GM21737 (cell line): ENCODE results near the gene MRGPRF.

Source experiments
- ATAC-seq: cut with Tn5 transposase; IDR thresholded peaks from one replicate; pipeline ENCODE4 v1.9.1; 2021; ENCODE audit warnings: mild to moderate bottlenecking, moderate library complexity; ENCODE audit not compliant: unreplicated experiment

Gene MRGPRF

DNA sequence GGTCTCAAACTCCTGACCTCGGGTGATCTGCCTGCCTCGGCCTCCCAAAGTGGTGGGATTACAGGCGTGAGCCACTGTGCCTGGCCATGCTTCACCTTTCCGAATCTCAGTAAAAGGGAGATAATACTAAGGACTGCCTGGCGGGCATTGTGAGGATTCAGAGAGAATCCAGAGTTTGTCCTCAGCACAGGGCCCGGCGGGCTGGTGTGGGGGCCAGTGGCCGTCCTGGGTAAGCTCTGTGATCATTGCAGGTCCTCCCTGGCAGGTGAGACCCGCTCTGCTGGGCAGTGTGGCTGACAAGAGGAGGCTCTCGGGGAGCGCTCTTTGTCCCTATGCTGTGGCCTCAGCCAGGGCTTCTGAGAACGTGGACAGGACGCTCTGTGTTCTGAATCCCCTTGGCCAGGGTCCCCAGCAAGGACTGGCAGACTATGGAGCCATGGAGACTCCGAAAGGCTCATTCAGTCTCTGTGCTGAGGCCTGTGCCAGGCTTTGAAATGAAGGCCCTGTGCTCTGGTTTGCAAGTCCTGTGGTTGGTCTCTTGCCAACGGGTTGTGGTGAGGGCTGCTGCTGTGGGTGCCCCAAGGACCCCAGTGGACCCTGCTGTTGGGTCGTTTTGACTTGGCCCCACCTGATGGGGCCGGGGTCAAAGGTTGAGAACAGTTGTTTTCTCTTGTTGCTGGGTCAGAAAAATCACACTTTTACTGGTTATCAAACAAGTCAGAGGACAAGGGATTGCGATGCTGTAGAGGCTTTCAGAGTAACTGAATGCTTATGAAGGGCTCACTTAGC is 37.7 kb upstream of the MRGPRF start:
- no peak for ATAC-seq

DNA sequence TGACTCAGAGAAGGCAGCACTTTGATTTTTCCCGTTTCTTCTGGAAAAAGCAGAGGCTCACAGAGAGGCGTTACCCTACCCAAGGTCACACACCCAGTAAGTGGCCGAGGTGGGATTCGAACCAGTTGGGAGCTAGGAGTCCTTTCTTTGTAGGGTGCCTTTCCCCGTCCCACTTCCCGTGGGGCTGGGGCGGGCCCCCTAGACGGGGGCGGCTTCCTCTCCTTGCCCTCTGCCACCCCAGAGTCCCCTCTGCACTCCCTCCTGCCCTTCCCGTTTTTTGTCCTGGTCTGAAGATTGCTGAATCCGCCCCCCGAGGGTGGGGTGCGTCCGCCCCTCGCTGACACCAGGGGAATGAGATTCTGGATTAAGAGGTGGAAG is 36.4 kb upstream of the MRGPRF start:
- ATAC-seq, result no peak

DNA sequence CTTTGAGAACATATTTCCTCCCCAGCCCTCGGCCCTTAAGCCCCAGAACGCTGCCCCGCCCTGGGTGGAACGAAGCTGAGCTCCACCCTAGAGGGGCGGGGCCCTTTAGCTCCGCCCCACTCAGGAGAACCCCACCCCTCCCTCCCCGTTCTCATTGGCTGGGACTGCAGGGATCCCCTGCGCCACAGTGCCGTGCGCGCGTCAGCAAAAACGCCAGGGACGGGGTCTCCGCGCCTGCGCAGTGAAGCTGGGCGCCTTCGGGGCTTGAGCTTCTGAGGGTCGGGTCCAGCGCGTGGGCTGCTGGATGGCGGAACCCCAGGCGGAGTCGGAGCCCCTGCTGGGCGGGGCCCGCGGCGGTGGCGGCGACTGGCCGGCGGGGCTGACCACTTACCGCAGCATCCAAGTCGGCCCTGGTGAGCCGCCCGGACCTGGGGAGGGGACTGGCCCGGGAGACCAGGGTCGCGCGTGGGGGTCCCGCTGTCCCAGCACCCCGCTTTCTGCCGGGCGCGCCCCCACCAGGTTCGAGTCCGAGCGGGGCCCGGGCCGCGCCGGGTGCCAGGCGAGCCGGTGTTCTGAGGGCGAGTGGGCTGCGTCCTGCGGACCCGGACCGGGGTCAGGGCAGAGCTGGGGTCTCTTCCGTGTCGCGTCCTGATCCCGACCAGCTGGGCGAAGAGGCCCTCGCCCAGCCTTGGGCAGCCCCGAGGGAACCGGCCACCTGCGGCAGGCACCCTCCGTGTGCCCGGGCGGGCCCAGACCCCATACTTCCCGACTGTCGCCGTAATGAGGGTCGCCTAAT is 35.8 kb upstream of the MRGPRF start, which contains the start of gene TPCN2:
Gene TPCN2 (plus strand): TSS at position 239 of the 796 bp plus-strand sequence. CDS start 66 bp downstream, at position 305.
- peak; percentile 82 for ATAC-seq

- no peak for ATAC-seq
Observed at GRCh38 chr11:69048031-69048693, 35.1 kb upstream of the MRGPRF start.

GRCh38 chr11:69044111-69045013 is 31.3 kb upstream of the MRGPRF start:
- ATAC-seq, result no peak

GRCh38 chr11:69041516-69041915 is 28.5 kb upstream of the MRGPRF start:
- ATAC-seq, result no peak

DNA sequence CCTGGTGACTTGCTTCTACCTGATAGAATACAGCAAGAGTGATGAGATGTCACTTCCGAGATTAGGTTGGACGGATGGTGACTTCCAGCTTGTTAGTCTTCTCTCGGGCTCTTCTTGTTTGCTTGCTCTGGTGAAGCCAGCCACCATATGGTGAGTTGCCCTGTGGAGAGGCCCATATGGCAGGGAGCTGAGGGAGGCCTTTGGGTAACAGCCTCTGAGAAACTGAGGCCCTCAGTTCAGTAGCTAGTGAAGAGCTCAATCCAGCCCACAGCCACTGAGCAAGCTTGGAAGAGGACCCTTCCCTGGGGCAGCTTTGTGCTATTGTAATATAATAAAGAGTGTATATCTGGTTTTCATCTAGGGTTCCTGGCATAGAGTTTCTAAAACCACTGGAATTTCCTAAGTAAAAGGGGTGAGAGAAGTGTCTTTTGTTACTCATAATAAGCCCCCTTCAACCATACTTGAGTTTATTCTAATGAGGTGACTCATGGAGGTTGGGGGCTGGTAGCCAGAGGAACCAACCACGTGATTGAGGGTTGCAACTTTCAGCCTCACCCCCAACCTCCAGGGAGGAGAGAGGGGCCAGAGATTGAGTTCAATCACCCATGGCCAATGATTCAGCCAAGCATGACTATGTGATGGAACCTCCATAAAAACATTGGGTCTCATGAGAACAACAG is 27.7 kb upstream of the MRGPRF start:
- no peak for ATAC-seq

- no peak for ATAC-seq
Observed at GRCh38 chr11:69040051-69040450, 27.0 kb upstream of the MRGPRF start.

GRCh38 chr11:69039501-69039900 is 26.5 kb upstream of the MRGPRF start:
- no peak for ATAC-seq

- ATAC-seq, result no peak
Observed at GRCh38 chr11:69037544-69037943, 24.5 kb upstream of the MRGPRF start.

- ATAC-seq, result no peak
Observed at GRCh38 chr11:69037074-69037473, 24.0 kb upstream of the MRGPRF start.

- no peak for ATAC-seq
Observed at GRCh38 chr11:69035946-69036340, 22.9 kb upstream of the MRGPRF start.

DNA sequence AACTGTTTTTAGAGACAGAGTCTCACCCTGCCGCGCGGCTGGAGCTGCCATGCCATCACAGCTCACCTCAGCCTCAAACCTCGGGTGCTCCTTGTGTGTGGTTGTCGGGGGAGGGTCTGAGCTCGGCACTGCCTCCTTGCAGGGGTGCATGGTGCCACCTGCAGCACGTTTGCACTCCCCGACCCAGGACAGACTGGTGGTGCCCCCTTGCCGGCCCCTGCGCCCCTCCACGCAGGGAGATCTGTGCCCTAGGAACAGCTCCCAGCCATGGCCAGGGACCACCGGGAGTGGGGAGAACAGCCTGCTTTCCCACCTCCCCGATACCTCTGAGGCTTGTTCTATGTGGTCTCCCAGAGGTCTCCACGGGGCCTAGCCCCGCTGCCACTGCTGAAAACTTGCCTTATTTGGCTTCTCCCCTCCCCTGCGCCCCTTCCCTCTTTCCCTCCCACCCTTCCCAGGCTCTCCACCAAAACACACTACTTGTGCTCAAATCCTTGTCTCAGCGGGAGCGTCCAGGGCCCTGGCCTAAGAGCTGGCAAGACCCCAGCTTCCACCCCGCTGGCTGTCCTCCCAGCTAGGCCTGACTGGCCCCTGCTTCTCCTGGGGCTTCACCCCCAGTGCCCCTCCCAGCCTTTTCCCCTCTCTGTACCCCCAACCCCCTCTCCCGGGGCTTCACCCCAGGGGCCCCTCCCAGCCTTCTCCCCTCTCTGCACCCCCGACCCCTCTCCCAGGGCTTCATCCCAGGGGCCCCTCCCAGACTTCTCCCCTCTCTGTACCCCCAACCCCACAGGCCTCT is 22.3 kb upstream of the MRGPRF start:
- no peak for ATAC-seq

DNA sequence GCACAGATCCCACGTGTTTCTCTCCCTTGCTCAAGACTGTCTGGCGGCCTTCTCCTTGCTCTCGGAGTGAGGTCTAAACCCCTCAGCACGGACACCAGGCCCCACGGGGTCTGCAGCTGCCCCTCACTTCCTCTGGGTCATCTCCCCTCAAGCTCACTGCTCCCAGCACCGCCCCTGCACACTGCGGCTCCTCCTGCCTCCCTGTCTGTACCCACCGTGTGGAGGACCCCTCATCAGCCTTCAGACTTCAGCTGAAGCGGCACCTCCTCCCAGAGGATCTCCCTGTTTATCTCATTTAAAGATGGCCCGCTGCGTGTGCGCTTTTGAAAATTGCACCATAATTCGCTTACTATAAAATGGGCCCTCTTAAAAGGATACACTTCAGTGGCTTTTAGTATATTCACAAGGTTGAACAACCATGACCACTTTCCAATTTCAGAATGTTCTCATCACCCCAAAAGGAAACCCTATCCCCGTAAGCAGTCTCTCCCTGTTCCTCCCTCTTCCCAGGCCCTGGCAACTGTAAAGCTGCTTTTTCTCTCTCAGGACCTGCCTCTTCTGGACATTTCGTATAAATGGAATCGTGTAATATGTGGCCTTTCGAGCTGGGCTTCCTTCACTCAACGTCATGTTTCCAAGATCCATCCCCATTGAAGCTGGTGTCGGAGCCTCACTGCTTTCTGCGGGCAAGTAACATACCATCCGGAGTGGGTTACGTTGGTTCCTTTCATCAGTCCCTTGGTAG is 21.2 kb upstream of the MRGPRF start:
- no peak for ATAC-seq

GRCh38 chr11:69033431-69033830 is 20.4 kb upstream of the MRGPRF start:
- ATAC-seq, result no peak

GRCh38 chr11:69032833-69033232 is 19.8 kb upstream of the MRGPRF start:
- ATAC-seq, result no peak

DNA sequence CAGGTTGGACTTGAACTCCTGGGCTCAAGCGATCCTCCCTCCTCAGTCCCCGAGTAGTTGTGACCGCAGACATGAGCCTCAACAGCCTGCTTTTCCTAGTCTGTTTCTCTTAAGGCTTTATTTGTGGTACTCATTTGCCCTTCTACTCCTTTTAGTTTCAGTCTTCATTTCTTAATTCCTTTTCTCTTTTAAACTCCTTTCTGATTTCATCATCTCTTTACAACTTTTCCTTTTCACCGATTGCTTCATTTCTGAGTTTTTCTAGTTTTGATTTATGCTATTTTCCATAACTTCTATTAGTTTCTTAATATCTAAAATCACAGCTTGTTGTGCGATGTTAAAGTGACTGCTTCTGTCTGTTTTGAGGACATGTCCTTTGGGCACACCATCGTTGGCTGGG is 17.3 kb upstream of the MRGPRF start:
- ATAC-seq, result no peak

GRCh38 chr11:69027704-69028372 is 14.8 kb upstream of the MRGPRF start:
- no peak for ATAC-seq
